A549 (cell line): ENCODE data around the gene USP15. TPM values are rescaled to one million over a fixed set of nuclear protein-coding genes. Genes with fewer than 3 reads are reported as not detected.

Experiments used
- ATAC-seq, 2 experiments: fragments of 200-7000 bp in 1 of 2; fragments of >200 bp in 1 of 2; cut with Nextera tagmentation in 1 of 2; cut with Tn5 transposase in 1 of 2; 3 replicates each; pipeline versions ENCODE4 v1.8.0 to v1.9.1; 2018 to 2020; ENCODE audit warnings: mild to moderate bottlenecking in 1 of 2, moderate library complexity in 1 of 2
- CTCF ChIA-PET: fragments of 300-600 bp; sonication (Branson Sonifier 250); formaldehyde crosslinking; extraction: SDS; loops from one replicate; lab custom pipeline; 2021; ENCODE audit warnings: antibody characterized with exemption, inconsistent platforms; lab: Yijun Ruan, JAX
- POLR2A ChIA-PET: fragments of 350-600 bp; formaldehyde crosslinking; extraction: SDS; loops from one replicate; lab custom pipeline; 2021; ENCODE audit warnings: antibody characterized with exemption, inconsistent platforms; lab: Yijun Ruan, JAX
- DNase-seq, 2 experiments: peaks; one replicate each; pipeline versions ENCODE4 v3.0.0 to v3.0.0-alpha.2; 2011 to 2016; ENCODE audit warnings: low read depth in 1 of 2, low spot score in 1 of 2
- FAIRE-seq: peaks from 2 replicates; lab custom pipeline; 2011; peaks lifted over from hg19 to GRCh38; lab: Jason Lieb, UNC
- H3K27ac ChIP-seq, 2 experiments: fragments of >200 bp; sonication (Bioruptor Twin); formaldehyde crosslinking; 3 replicates each; pipeline ENCODE4 v1.5.1; 2016 to 2017
- H3K4me1 ChIP-seq: fragments of >200 bp; sonication (Bioruptor Twin); formaldehyde crosslinking; 3 replicates; pipeline ENCODE4 v1.6.1; 2016
- H3K4me2 ChIP-seq: fragments of >200 bp; sonication (Bioruptor Twin); formaldehyde crosslinking; 3 replicates; pipeline ENCODE4 v1.6.1; 2016
- H3K4me3 ChIP-seq: fragments of >200 bp; sonication (Bioruptor Twin); formaldehyde crosslinking; 3 replicates; pipeline ENCODE4 v1.5.1; 2016
- H3K9me3 ChIP-seq: fragments of >200 bp; sonication (Bioruptor Twin); formaldehyde crosslinking; 3 replicates; pipeline ENCODE4 v1.6.1; 2016
- BHLHE40 ChIP-seq: IDR thresholded peaks from 2 replicates; pipeline ENCODE4 v1.6.1; 2012; ENCODE audit warnings: low read depth, low read length, inconsistent platforms
- CBX2 ChIP-seq: fragments of 200-600 bp; sonication (generic); IDR thresholded peaks from 2 replicates; pipeline ENCODE4 v1.6.1; 2016; ENCODE audit warnings: low read depth, mild to moderate bottlenecking, borderline replicate concordance
- CEBPB ChIP-seq, 2 experiments: fragments of >200 bp in 1 of 2; sonication (Bioruptor Twin) in 1 of 2; formaldehyde crosslinking in 1 of 2; IDR thresholded peaks; 2 replicates each; pipeline ENCODE4 v1.6.1; 2012 to 2016
- CHD4 ChIP-seq: fragments of 200-600 bp; sonication (generic); IDR thresholded peaks from 2 replicates; pipeline ENCODE4 v1.6.1; 2016; ENCODE audit warnings: antibody characterized with exemption, mild to moderate bottlenecking, borderline replicate concordance
- EHF ChIP-seq: fragments of 250-450 bp; sonication (Bioruptor Pico); IDR thresholded peaks from 2 replicates; pipeline ENCODE4 v1.5.0; 2020; ENCODE audit warnings: mild to moderate bottlenecking
- EHMT2 ChIP-seq: fragments of 200-600 bp; sonication (generic); IDR thresholded peaks from 2 replicates; pipeline ENCODE4 v1.6.1; 2016; ENCODE audit warnings: antibody characterized with exemption, low read depth, mild to moderate bottlenecking, moderate library complexity
- EP300 ChIP-seq, 2 experiments: fragments of >200 bp; sonication (Bioruptor Twin); formaldehyde crosslinking; IDR thresholded peaks; 2 replicates in 1 of 2; 3 replicates in 1 of 2; pipeline ENCODE4 v1.6.1; 2016 to 2017
- ESRRA ChIP-seq: fragments of 150-350 bp; IDR thresholded peaks from 2 replicates; pipeline ENCODE4 v1.6.1; 2014; ENCODE audit warnings: mild to moderate bottlenecking, low read length, borderline replicate concordance
- FOSL2 ChIP-seq, 2 experiments: fragments of 450-650 bp in 1 of 2; fragments of >200 bp in 1 of 2; sonication (Bioruptor Twin) in 1 of 2; formaldehyde crosslinking; IDR thresholded peaks; 2 replicates each; pipeline versions ENCODE4 v1.5.0 to v1.6.1; 2016 to 2020; ENCODE audit warnings: mild to moderate bottlenecking in 1 of 2, moderate library complexity in 1 of 2
- FOXS1 ChIP-seq: fragments of 250-450 bp; sonication (Bioruptor Pico); IDR thresholded peaks from 2 replicates; pipeline ENCODE4 v1.5.0; 2020; ENCODE audit warnings: mild to moderate bottlenecking, moderate library complexity
- HDAC2 ChIP-seq: fragments of 200-600 bp; sonication (generic); IDR thresholded peaks from 2 replicates; pipeline ENCODE4 v1.6.1; 2016
- HEYL ChIP-seq: fragments of 250-450 bp; sonication (Bioruptor Pico); IDR thresholded peaks from 2 replicates; pipeline ENCODE4 v1.8.0; 2021; ENCODE audit warnings: mild to moderate bottlenecking, moderate library complexity
- HOXA7 ChIP-seq: fragments of 250-450 bp; sonication (Bioruptor Pico); IDR thresholded peaks from 2 replicates; pipeline ENCODE4 v1.5.0; 2020; ENCODE audit warnings: mild to moderate bottlenecking, moderate library complexity
- HOXB5 ChIP-seq: fragments of 250-450 bp; sonication (Bioruptor Pico); IDR thresholded peaks from 2 replicates; pipeline ENCODE4 v1.5.0; 2020; ENCODE audit warnings: mild to moderate bottlenecking, moderate library complexity
- MAFK ChIP-seq: fragments of 450-650 bp; IDR thresholded peaks from 2 replicates; pipeline ENCODE4 v1.6.1; 2014; ENCODE audit not compliant: partially characterized antibody
- MAZ ChIP-seq: fragments of 150-350 bp; IDR thresholded peaks from 2 replicates; pipeline ENCODE4 v1.6.1; 2014; ENCODE audit warnings: antibody characterized with exemption, low read depth, low read length, borderline replicate concordance
- NFE2L2 ChIP-seq: fragments of 150-350 bp; conservative IDR thresholded peaks from 2 replicates; pipeline ENCODE4 v1.6.1; 2014; ENCODE audit warnings: low read length
- NR3C1 ChIP-seq: fragments of >200 bp; sonication (Bioruptor Twin); formaldehyde crosslinking; IDR thresholded peaks from 3 replicates; pipeline ENCODE4 v1.6.1; 2017
- PHF8 ChIP-seq: fragments of 200-600 bp; sonication (generic); IDR thresholded peaks from 2 replicates; pipeline ENCODE4 v1.6.1; 2016; ENCODE audit warnings: low read depth, mild to moderate bottlenecking, antibody characterized with exemption, moderate library complexity, borderline replicate concordance
- SREBF2 ChIP-seq: fragments of 450-650 bp; IDR thresholded peaks from 2 replicates; pipeline ENCODE4 v1.6.1; 2014; ENCODE audit warnings: mild to moderate bottlenecking, moderate library complexity
- TFCP2L1 ChIP-seq: fragments of 250-450 bp; sonication (Bioruptor Pico); IDR thresholded peaks from 2 replicates; pipeline ENCODE4 v1.5.0; 2021; ENCODE audit warnings: mild to moderate bottlenecking
- TP53 ChIP-seq: fragments of 250-450 bp; sonication (Bioruptor Pico); IDR thresholded peaks from 2 replicates; pipeline ENCODE4 v1.5.0; 2021; ENCODE audit warnings: mild to moderate bottlenecking, moderate library complexity
- ZSCAN20 ChIP-seq: fragments of 250-450 bp; sonication (Bioruptor Pico); IDR thresholded peaks from 2 replicates; pipeline ENCODE4 v1.8.0; 2022; ENCODE audit warnings: mild to moderate bottlenecking, moderate library complexity
- WGBS: methylation state at CpG from one replicate; pipeline ENCODE4 v1.1.6; 2017; ENCODE audit errors: missing lambda C conversion rate; 5-methylcytosine and 5-hydroxymethylcytosine counted together
- polyA plus RNA-seq, 4 experiments: library from polyadenylated mRNA; depleted of rRNA in 3 of 4; stranded (reverse); fragments of >200 nt; fragmentation: RNase III in 1 of 4; extraction: RNeasy Plus Mini Kit Qiagen cat#74134 plus additional on column Dnase treatment in 1 of 4; gene quantifications; 2 replicates in 3 of 4; 3 replicates in 1 of 4; pipeline ENCODE4 v1.2.3, GENCODE V29; 2011 to 2017
- TF ChIP-seq, protein P1 (sequence below): IDR thresholded peaks from 2 replicates; pipeline ENCODE4 v1.6.1; 2012
- TF ChIP-seq, protein P2 (sequence below): fragments of 450-650 bp; IDR thresholded peaks from 2 replicates; pipeline ENCODE4 v1.6.1; 2014; ENCODE audit warnings: antibody characterized with exemption
- TF ChIP-seq, protein P3 (sequence below): fragments of >200 bp; sonication (Bioruptor Twin); formaldehyde crosslinking; IDR thresholded peaks from 3 replicates; pipeline ENCODE4 v1.6.1; 2016
- TF ChIP-seq, protein P4 (sequence below): fragments of >200 bp; sonication (Bioruptor Twin); formaldehyde crosslinking; IDR thresholded peaks from 3 replicates; pipeline ENCODE4 v1.5.1; 2016

Gene USP15
- polyA plus RNA-seq, 2 of the 4 experiments (the other 2 are of a cell fraction): 30.4 to 67.6 TPM

DNA sequence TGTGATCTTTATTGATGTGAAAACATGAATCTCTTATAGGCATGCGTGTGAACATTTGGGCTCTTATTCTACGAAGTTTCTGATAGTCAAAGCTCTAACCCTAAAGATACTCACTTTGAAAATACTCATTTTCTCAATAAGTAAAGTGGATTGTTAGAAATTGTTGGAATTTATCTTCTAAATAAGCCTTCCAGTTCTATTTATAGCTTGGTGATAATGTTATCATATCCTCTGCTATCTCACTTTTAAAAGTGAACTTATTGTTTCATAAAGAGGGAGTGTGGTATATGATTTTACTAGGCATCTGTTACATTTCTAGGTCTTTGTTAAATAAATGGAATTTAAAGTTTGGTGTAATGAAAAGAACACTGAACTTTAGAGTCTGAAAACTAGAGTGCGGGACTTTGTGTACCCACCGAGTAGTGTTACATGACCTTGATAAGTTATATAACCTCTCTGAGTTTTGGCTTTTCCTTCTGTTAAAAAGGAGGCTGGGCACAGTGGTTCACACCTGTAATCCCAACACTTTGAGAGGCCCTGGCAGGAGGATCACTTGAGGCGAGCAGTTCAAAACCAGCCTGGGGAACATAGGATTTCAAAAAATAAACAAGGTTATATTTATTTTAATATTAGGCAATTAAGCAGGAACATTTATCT lies 13.6 kb downstream of the USP15 start:
- CTCF ChIA-PET: no interaction called here
- no peak overlapping the region for H3K4me3 ChIP-seq
- WGBS: 92% methylated on average over 5 of the region's 5 CpGs
- H3K4me1 ChIP-seq: peaks cover 19% of the 10 kb centered on the region; the same call in 2 of the 3 replicates
- FAIRE-seq (no peak), ATAC-seq (no peak), DNase-seq (no peak)
- H3K27ac ChIP-seq: no peak overlapping the region
- H3K4me2 ChIP-seq: no peak overlapping the region
- no peaks in the 10 kb centered on the region for H3K9me3 ChIP-seq
- POLR2A ChIA-PET: interaction anchor here (1.6 kb wide), 1 partner anchor 14 kb away, joined by 3 read pairs; the partner anchor contains the start of gene USP15
- TF ChIP-seq CEBPB (IDR thresholded peaks at IDR 0.05) (no peak), FOSL2 (IDR thresholded peaks at IDR 0.05) (no peak), FOSL2 (CRISPR knock-in tag; IDR thresholded peaks at IDR 0.05) (no peak), NFE2L2 (no peak), SREBF2 (no peak), HEYL (no peak), PHF8 (no peak), CBX2 (no peak), BHLHE40 (no peak), TP53 (CRISPR knock-in tag) (no peak), TFCP2L1 (CRISPR knock-in tag) (no peak), HDAC2 (no peak), ZSCAN20 (no peak)
- TF ChIP-seq, protein P1, sequence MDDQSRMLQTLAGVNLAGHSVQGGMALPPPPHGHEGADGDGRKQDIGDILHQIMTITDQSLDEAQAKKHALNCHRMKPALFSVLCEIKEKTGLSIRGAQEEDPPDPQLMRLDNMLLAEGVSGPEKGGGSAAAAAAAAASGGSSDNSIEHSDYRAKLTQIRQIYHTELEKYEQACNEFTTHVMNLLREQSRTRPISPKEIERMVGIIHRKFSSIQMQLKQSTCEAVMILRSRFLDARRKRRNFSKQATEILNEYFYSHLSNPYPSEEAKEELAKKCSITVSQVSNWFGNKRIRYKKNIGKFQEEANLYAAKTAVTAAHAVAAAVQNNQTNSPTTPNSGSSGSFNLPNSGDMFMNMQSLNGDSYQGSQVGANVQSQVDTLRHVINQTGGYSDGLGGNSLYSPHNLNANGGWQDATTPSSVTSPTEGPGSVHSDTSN: no peak

DNA sequence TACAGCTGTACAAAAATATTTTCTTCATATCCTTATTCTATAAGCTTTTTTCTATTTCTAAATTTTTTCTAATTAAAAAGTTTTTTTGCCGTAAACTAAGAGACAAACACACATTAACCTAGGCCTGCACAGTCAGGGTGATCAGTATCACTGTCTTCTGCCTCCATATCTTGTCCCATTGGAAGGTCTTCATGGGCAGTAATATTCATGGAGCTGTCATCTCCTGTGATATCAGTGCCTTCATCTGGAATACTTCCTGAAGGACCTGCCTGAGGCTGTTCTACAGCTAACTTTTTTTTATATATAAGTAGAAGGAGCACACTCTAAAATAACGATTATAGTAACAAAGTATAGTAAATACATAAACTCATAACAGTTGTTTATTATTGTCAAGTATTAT lies 17.8 kb downstream of the USP15 start:
- Histone ChIP-seq H3K9me3 (no peaks in the 10 kb centered on the region), H3K4me3 (no peak overlapping the region), H3K27ac (no peak overlapping the region), H3K4me2 (no peak overlapping the region), H3K4me1 (peaks cover 11% of the 10 kb centered on the region; the same call in 2 of the 3 replicates)
- ChIA-PET POLR2A (no interaction called here), CTCF (no interaction called here)
- ATAC-seq: no peak
- no peak for DNase-seq
- WGBS: 94% methylated on average over 2 of the region's 2 CpGs
- TF ChIP-seq EHMT2 (no peak), CBX2 (no peak), ESRRA (no peak), MAFK (no peak), HOXA7 (CRISPR knock-in tag) (no peak), NR3C1 (no peak), CHD4 (no peak), FOXS1 (no peak), MAZ (no peak), PHF8 (no peak), TP53 (CRISPR knock-in tag) (no peak), HOXB5 (CRISPR knock-in tag) (no peak), EHF (CRISPR knock-in tag) (no peak), EP300 (IDR thresholded peaks at IDR 0.05) (no peak)
- TF ChIP-seq, protein P2, sequence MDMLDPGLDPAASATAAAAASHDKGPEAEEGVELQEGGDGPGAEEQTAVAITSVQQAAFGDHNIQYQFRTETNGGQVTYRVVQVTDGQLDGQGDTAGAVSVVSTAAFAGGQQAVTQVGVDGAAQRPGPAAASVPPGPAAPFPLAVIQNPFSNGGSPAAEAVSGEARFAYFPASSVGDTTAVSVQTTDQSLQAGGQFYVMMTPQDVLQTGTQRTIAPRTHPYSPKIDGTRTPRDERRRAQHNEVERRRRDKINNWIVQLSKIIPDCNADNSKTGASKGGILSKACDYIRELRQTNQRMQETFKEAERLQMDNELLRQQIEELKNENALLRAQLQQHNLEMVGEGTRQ: no peak
- TF ChIP-seq, protein P3, sequence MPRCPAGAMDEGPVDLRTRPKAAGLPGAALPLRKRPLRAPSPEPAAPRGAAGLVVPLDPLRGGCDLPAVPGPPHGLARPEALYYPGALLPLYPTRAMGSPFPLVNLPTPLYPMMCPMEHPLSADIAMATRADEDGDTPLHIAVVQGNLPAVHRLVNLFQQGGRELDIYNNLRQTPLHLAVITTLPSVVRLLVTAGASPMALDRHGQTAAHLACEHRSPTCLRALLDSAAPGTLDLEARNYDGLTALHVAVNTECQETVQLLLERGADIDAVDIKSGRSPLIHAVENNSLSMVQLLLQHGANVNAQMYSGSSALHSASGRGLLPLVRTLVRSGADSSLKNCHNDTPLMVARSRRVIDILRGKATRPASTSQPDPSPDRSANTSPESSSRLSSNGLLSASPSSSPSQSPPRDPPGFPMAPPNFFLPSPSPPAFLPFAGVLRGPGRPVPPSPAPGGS: no peak
- TF ChIP-seq, protein P4, sequence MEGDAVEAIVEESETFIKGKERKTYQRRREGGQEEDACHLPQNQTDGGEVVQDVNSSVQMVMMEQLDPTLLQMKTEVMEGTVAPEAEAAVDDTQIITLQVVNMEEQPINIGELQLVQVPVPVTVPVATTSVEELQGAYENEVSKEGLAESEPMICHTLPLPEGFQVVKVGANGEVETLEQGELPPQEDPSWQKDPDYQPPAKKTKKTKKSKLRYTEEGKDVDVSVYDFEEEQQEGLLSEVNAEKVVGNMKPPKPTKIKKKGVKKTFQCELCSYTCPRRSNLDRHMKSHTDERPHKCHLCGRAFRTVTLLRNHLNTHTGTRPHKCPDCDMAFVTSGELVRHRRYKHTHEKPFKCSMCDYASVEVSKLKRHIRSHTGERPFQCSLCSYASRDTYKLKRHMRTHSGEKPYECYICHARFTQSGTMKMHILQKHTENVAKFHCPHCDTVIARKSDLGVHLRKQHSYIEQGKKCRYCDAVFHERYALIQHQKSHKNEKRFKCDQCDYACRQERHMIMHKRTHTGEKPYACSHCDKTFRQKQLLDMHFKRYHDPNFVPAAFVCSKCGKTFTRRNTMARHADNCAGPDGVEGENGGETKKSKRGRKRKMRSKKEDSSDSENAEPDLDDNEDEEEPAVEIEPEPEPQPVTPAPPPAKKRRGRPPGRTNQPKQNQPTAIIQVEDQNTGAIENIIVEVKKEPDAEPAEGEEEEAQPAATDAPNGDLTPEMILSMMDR: no peak
- no peak for FAIRE-seq
